Hematopoietic multipotent progenitor cell treated with erythropoietin and hydrocortisone succinate and interleukin-3 and kit ligand, for 15 days (in vitro differentiated cells): ENCODE data around the gene EGLN2.
"Not testable (repeated sequence)": the region's sequence is repeated elsewhere in the genome, so short reads cannot be mapped to it uniquely, and the experiment has no call there.

Experiments
- DNase-seq: peaks from one replicate; pipeline ENCODE4 v3.0.0-alpha.2; 2015; ENCODE audit warnings: low spot score

The EGLN2 gene

DNA sequence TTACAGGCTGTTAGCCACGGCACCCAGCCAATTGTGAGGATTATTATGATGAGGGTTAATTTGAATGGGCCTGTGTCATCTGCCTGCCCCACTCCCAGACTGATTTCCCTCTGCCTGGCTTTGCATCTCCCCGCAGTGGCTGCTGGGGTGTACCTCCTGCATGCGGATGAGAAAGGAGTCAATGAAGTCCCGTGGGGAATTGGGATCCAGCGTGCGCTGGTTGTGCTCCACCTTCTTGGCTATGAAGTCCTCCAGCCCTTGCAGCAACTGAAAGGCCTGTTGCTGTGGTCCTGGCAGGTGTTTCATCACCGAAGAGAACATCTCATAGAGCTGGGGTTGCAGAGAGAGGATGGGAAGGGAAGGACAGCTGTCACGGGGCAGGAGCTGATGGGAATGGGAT is 47.7 kb downstream of the EGLN2 start:
- DNase-seq: not testable (repeated sequence)

DNA sequence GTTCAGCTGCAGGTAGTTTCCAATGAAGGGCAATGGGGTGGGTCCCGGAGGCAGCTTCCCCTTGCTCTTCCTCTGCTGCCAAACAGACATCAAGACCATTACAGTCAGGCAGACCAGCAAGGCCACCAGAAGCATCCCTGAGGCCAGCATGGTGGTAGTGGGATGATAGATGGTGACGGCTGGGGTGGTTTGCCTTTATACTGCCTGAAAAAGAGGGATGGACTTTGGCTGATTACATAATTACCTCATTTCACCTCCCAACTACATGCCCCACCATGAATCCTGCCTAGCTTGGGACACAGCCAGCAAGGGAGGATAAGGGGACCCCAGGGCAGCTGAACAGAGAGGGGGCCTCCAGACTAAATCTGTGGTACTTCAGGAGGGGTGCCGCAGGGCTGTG is 51.3 kb downstream of the EGLN2 start, which contains the start of gene CYP2A6:
Gene CYP2A6, minus strand, starts transcription at position 171 of the 400 bp plus-strand sequence. Its CDS starts 21 bp downstream, at position 150.
- DNase-seq: not testable (repeated sequence)

- not testable (repeated sequence) for DNase-seq
Measured at GRCh38 chr19:40852467-40853152, 53.6 kb downstream of the EGLN2 start.
